ENCODE measurements around the gene DNTTIP2.

GRCh38 chr1:93840956-93841482 lies 38.0 kb downstream of the DNTTIP2 start:
- no peak for TF ChIP-seq POLR2A (IDR thresholded peaks at IDR 0.05)
- no peak for TF ChIP-seq CTCF (IDR thresholded peaks at IDR 0.05)

All from stomach (tissue), 4 donors.